DMS 273 treated with DMSO at 0.1 percent for 48 hours (cell line): Measurements from ENCODE around the gene UBE2E1.
"Not testable (repeated sequence)": the region's sequence is repeated elsewhere in the genome, so short reads cannot be mapped to it uniquely, and the experiment has no call there.

Source experiments
- DNase-seq: peaks from one replicate; lab custom pipeline; 2025; lab: John Stamatoyannopoulos, UW

UBE2E1 gene

GRCh38 chr3:23822559-23822958 is 16.8 kb downstream of the UBE2E1 start:
- no peak for DNase-seq

DNA sequence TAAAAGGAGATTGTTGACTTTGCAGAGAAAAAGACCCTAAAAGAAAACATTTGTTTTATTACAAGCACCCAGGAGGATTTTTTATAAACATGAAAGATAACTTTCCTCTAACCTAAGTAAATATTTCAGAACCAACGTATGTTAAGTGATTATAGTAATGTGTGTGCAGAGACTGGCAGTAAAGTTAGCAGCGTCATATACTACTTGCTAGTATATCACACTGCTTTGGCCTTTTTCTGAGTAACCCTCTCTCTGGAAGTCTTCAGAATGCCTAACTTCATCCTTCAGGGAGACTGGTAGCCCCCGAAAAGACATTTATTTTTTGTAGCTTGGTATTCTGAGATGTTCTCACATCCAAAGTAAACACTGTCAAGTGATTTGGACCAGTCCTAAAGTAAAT is 17.9 kb downstream of the UBE2E1 start:
- DNase-seq: no peak

- no peak for DNase-seq
Observed at GRCh38 chr3:23824699-23825444, 19.1 kb downstream of the UBE2E1 start.

GRCh38 chr3:23825802-23826201 is 20.0 kb downstream of the UBE2E1 start:
- DNase-seq: no peak

DNA sequence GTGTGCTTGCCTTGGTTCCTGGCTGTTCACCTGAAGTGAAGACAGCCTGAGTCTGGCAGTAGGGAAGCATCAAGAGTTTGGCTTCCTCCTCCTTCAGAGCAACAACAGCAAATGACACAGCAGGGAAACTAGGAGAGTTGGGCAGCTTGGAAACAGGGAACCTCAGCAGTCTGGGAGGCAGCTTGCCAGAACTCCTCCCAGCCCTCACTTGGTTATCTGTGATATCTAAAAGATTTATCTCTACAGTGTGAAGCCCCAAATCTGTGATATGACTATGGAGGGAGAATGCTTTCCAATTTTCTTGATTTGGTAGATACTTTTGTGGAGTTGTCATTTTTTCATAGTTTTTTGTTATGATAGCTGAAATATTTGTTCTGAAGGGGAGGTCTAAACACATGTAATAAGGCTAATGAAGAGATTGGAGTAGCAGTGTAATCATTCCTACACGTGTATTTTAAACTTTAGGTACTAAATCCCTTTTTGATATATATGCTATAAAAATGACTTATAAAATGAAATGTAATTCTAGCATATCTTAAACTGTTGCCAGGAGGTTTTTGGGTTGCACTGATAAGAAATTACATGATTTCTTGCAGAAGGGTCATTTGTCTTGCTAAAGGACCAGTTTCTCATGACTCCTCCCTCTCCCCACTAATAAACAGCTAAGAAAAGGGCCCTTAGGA is 20.8 kb downstream of the UBE2E1 start:
- DNase-seq: no peak

DNA sequence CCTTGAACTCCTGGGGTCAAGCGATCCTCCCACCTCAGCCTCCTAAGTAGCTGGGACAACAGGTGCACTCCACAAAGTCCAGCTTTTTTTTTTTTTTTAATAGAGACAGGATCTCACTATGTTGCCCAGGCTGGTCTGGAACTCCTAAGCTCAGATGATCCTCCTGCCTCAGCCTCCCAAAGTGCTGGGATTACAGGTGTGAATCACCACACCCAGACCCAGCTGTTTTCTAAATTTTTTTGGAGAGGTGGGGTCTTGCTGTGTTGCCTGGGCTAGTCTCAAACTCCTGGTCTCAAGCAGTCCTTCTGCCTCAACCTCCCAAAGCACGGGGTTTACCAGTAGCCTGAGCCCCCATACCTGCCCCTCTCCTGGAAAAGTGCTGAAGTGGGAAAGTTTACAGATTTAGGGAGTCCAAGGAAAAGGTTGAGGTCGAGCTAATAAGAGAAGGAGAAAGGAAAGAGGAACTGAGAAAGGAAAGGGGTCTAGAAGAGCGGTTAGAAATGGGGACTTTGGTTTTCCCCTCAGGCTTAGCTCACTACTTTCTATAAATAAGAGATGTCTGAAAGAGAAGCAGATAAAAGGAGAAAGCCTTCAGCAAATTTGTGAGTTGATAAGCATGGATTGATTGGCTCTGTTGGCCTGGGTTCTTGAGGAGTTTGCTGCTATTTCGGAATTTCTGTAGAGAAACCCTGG is 23.6 kb downstream of the UBE2E1 start:
- DNase-seq: no peak

- no peak for DNase-seq
Observed at GRCh38 chr3:23830869-23831484, 25.2 kb downstream of the UBE2E1 start.

GRCh38 chr3:23831517-23832394 is 26.0 kb downstream of the UBE2E1 start:
- no peak for DNase-seq

- DNase-seq: no peak
Observed at GRCh38 chr3:23832523-23832922, 26.8 kb downstream of the UBE2E1 start.

GRCh38 chr3:23834082-23834870 is 28.5 kb downstream of the UBE2E1 start:
- DNase-seq: no peak

DNA sequence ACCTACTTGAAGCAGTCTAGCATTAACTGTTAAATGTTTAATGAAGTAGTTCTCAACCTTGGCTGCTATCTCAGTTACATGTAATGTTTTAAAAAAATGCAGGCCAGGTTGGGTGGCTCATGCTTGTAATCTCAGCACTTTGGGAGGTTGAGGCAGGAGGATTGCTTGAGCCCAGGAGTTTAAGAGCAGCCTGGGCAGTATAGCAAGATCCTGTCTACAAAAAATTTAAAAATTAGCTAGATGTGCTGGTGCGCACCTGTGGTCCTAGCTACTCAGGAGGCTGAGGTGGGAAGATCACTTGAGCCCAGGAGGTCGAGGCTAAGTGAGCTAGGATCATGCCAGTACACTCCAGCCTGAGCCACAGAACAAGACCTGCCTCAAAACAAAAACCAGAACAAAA is 29.3 kb downstream of the UBE2E1 start:
- no peak for DNase-seq

DNA sequence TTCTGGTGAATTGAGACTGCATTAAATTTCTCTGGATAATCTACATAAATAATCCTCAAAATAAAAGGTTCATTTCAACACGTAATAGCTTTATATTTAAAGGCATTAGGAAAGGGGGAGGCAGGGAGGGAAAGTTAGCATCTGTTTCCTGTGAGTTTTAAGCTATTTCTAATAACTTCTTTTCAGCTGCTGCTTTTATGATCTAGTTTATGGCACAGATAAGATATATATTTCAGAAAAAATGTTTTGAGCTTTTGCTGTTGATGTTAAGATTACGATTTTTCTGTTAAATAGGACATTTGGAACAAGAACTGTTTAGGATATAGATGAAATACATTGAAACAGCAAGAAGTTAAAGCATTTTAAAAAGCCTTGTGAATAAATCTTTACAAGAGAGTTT is 30.0 kb downstream of the UBE2E1 start:
- DNase-seq: no peak

GRCh38 chr3:23836536-23837230 is 30.9 kb downstream of the UBE2E1 start:
- DNase-seq: no peak

- DNase-seq: no peak
Observed at GRCh38 chr3:23837286-23837685, 31.5 kb downstream of the UBE2E1 start.

DNA sequence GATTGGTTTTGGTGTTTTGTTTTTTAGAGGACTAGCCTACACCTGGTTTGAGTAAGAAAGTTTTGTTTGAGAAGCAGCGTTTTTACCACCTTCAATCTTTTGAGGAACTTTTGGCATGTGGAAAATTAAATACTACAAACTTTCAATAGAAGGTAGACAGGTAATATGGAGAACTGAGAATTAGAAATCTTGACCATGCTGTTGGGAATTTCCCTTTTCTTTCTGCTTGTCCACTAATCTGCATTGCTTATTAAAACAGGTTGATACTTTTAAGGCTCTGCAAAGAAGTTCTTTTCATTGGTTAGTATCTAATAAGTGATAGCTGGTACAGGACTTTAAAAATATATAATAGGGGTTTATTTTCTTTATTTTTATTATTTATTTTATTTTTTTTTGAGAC is 31.9 kb downstream of the UBE2E1 start:
- no peak for DNase-seq

GRCh38 chr3:23840521-23840920 is 34.8 kb downstream of the UBE2E1 start:
- no peak for DNase-seq

GRCh38 chr3:23843869-23844268 is 38.1 kb downstream of the UBE2E1 start:
- DNase-seq: no peak

DNA sequence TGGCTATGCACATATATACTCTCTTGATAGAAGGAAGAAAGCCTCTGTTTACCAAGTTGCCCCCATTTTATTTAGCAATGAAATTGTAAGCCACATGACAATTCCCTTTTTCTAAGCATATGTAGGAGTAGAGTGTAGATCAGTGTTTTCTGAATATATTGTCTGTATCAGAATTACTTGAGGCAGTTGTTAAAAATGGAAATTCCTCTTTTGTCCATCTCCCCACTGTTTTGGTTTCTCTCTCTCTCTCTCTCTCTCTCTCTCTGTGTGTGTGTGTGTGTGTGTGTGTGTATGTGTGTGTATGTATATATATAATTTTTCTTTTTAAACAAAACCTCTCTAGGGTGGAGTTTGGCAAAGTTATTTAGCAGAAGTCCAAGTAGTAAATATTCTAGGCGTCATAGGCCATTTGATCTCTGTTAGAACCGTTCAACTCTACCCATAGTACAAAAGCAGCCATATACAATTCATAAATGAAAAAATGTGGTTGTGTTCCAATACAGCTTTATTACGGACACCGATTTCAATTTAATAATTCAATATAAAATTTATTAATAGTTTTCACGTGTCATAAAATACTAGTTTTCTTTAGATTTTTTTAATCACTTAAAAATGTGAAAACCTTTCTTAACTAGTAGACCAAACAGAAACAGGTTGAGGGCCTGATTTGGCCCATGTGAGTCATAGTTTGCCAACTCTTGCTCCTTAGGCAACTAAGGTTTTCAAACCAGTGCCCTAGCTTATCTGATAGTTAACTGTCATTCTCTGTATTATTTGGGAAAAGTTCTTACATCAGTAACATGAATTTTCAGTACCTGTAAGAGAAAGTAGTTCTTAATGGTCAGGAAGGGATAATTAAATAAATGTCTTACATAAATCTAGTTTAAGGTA is 39.8 kb downstream of the UBE2E1 start:
- no peak for DNase-seq

DNA sequence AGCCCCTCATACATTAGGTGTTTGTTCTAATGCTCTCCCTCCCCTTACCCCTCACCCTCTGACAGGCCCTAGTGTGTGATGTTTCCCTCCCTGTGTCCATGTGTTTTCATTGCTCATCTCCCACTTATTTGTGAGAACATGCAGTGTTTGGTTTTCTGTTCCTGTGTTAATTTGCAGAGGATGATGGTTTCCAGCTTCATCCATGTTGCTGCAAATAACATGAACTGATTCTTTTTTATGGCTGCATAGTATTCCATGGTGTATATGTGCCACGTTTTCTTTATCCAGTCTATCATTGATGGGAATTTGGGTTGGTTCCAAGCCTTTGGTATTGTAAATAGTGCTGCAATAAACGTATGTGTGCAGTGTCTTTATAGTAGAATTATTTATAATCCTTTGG is 43.7 kb downstream of the UBE2E1 start:
- DNase-seq: not testable (repeated sequence)
